KG1 (cell line): ENCODE measurements around the gene RBM17.
"Not testable (repeated sequence)": the region's sequence is repeated elsewhere in the genome, so short reads cannot be mapped to it uniquely, and the experiment has no call there.

Experiments used
- DNase-seq: peaks from one replicate; lab custom pipeline; 2025; lab: John Stamatoyannopoulos, UW

Gene RBM17

GRCh38 chr10:6161921-6162320, 73.1 kb downstream of the RBM17 start:
- no peak for DNase-seq

- no peak for DNase-seq
These were observed 73.9 kb downstream of the RBM17 start for GRCh38 chr10:6162589-6163356.

- peak; percentile 91 for DNase-seq
These were observed 74.8 kb downstream of the RBM17 start for GRCh38 chr10:6163364-6164270.

GRCh38 chr10:6164271-6165095, 75.6 kb downstream of the RBM17 start:
- DNase-seq: no peak

GRCh38 chr10:6165221-6165725, 76.4 kb downstream of the RBM17 start:
- DNase-seq: no peak

GRCh38 chr10:6165933-6166332, 77.1 kb downstream of the RBM17 start:
- not testable (repeated sequence) for DNase-seq
